Measurements from ENCODE around the gene NUP160. TPM values are rescaled to one million over a fixed set of nuclear protein-coding genes. Genes with fewer than 3 reads are reported as not detected.
"Not testable (repeated sequence)": the region's sequence is repeated elsewhere in the genome, so short reads cannot be mapped to it uniquely, and the experiment has no call there.

The NUP160 gene
- polyA plus RNA-seq, 3 donors = 10.6 to 15.7 (median 10.9) TPM

- no peak overlapping the region for H3K4me3 ChIP-seq (replicated peaks in 1 of 3; ENCODE audit: low read depth in 2 of 3, low read length in 3 of 3)
- H3K36me3 ChIP-seq (replicated peaks in 1 of 2; ENCODE audit: control insufficient read depth in 1 of 2, insufficient read depth in 2 of 2, low read length in 2 of 2) = no peaks in the 10 kb centered on the region
- H4K20me1 ChIP-seq (ENCODE audit: insufficient read depth, low read length) = no peaks in the 10 kb centered on the region
- H3K79me2 ChIP-seq (ENCODE audit: insufficient read depth, low read length) = no peaks in the 10 kb centered on the region
- H3K4me3 Mint-ChIP-seq = no peak overlapping the region
- H3K27ac Mint-ChIP-seq = no peak overlapping the region
- peaks cover 0 to 4% (median 3%) of the 10 kb centered on the region in 3 donors for H3K27me3 Mint-ChIP-seq (ENCODE audit: low read depth in 3 of 3)
- H3K4me2 ChIP-seq (replicated peaks; ENCODE audit: extremely low read depth, low read length, poor library complexity, severe bottlenecking) = no peak overlapping the region
- no peak overlapping the region for H3K9ac ChIP-seq (ENCODE audit: insufficient read depth, low read length, poor library complexity, severe bottlenecking)
- no peak overlapping the region for H2AFZ ChIP-seq (ENCODE audit: insufficient read depth, low read depth, low read length, poor library complexity, severe bottlenecking)
- H3K4me1 ChIP-seq (ENCODE audit: control insufficient read depth in 1 of 2, insufficient read depth in 2 of 2, low read length in 2 of 2) = no peaks in the 10 kb centered on the region
- H3K4me1 Mint-ChIP-seq = peaks cover 4% of the 10 kb centered on the region
- no peak for TF ChIP-seq CTCF (IDR thresholded peaks at IDR 0.05)
- H3K36me3 Mint-ChIP-seq = no peaks in the 10 kb centered on the region
- peaks cover 2 to 8% (median 7%) of the 10 kb centered on the region in 7 donors for H3K9me3 Mint-ChIP-seq
- H3K27me3 ChIP-seq (ENCODE audit: control insufficient read depth in 2 of 2, insufficient read depth in 2 of 2, low read length in 2 of 2) = no peaks in the 10 kb centered on the region
- H3K27ac ChIP-seq (ENCODE audit: low read depth in 1 of 2, low read length in 2 of 2) = no peak overlapping the region
- no peak for DNase-seq
- no peaks in the 10 kb centered on the region for H3K9me3 ChIP-seq (replicated peaks in 1 of 2; ENCODE audit: control insufficient read depth in 1 of 2, insufficient read depth in 1 of 2, low read length in 2 of 2)
- intact Hi-C loops (cut with micrococcal nuclease) = no loop called here
- no CpG with 5 or more reads among the region's 7 CpGs for WGBS (ENCODE audit: insufficient coverage)
These were observed 48.0 kb upstream of the NUP160 start for GRCh38 chr11:47896199-47896598.

GRCh38 chr11:47895035-47895434, 46.9 kb upstream of the NUP160 start:
- H3K9me3 Mint-ChIP-seq = peaks cover 2 to 8% (median 7%) of the 10 kb centered on the region in 7 donors
- no peak overlapping the region for H3K4me2 ChIP-seq (replicated peaks; ENCODE audit: extremely low read depth, low read length, poor library complexity, severe bottlenecking)
- H3K27me3 Mint-ChIP-seq (ENCODE audit: low read depth in 3 of 3) = peaks cover 0 to 4% (median 3%) of the 10 kb centered on the region in 3 donors
- no peaks in the 10 kb centered on the region for H3K27me3 ChIP-seq (ENCODE audit: control insufficient read depth in 2 of 2, insufficient read depth in 2 of 2, low read length in 2 of 2)
- no peak overlapping the region for H3K4me3 ChIP-seq (replicated peaks in 1 of 3; ENCODE audit: low read depth in 2 of 3, low read length in 3 of 3)
- H4K20me1 ChIP-seq (ENCODE audit: insufficient read depth, low read length) = no peaks in the 10 kb centered on the region
- H3K27ac ChIP-seq (ENCODE audit: low read depth in 1 of 2, low read length in 2 of 2) = no peak overlapping the region
- no peak for TF ChIP-seq CTCF (IDR thresholded peaks at IDR 0.05)
- peaks cover 2% of the 10 kb centered on the region for H3K4me1 Mint-ChIP-seq
- no peak overlapping the region for H3K4me3 Mint-ChIP-seq
- H3K36me3 ChIP-seq (replicated peaks in 1 of 2; ENCODE audit: control insufficient read depth in 1 of 2, insufficient read depth in 2 of 2, low read length in 2 of 2) = no peaks in the 10 kb centered on the region
- no peaks in the 10 kb centered on the region for H3K4me1 ChIP-seq (ENCODE audit: control insufficient read depth in 1 of 2, insufficient read depth in 2 of 2, low read length in 2 of 2)
- H3K9me3 ChIP-seq (replicated peaks in 1 of 2; ENCODE audit: control insufficient read depth in 1 of 2, insufficient read depth in 1 of 2, low read length in 2 of 2) = no peaks in the 10 kb centered on the region
- no peaks in the 10 kb centered on the region for H3K36me3 Mint-ChIP-seq
- no peaks in the 10 kb centered on the region for H3K79me2 ChIP-seq (ENCODE audit: insufficient read depth, low read length)
- intact Hi-C loops (cut with micrococcal nuclease) = no loop called here
- DNase-seq = no peak
- H2AFZ ChIP-seq (ENCODE audit: insufficient read depth, low read depth, low read length, poor library complexity, severe bottlenecking) = no peak overlapping the region
- WGBS (ENCODE audit: insufficient coverage) = no CpG with 5 or more reads among the region's 2 CpGs
- no peak overlapping the region for H3K9ac ChIP-seq (ENCODE audit: insufficient read depth, low read length, poor library complexity, severe bottlenecking)
- H3K27ac Mint-ChIP-seq = no peak overlapping the region

GRCh38 chr11:47892546-47893276, 44.6 kb upstream of the NUP160 start:
- 97% methylated on average over 23 of the region's 57 CpGs for WGBS (ENCODE audit: insufficient coverage)
- H3K4me2 ChIP-seq (replicated peaks; ENCODE audit: extremely low read depth, low read length, poor library complexity, severe bottlenecking); H3K27ac Mint-ChIP-seq: not testable (repeated sequence)

More at GRCh38 chr11:47892546-47893276, 44.6 kb upstream of the NUP160 start:
- H3K4me1 ChIP-seq (ENCODE audit: control insufficient read depth in 1 of 2, insufficient read depth in 2 of 2, low read length in 2 of 2); H3K79me2 ChIP-seq (ENCODE audit: insufficient read depth, low read length); H3K9me3 ChIP-seq (replicated peaks in 1 of 2; ENCODE audit: control insufficient read depth in 1 of 2, insufficient read depth in 1 of 2, low read length in 2 of 2); H3K4me1 Mint-ChIP-seq; H3K9ac ChIP-seq (ENCODE audit: insufficient read depth, low read length, poor library complexity, severe bottlenecking); H2AFZ ChIP-seq (ENCODE audit: insufficient read depth, low read depth, low read length, poor library complexity, severe bottlenecking); H3K4me3 ChIP-seq (replicated peaks in 1 of 3; ENCODE audit: low read depth in 2 of 3, low read length in 3 of 3); DNase-seq; intact Hi-C loops (cut with micrococcal nuclease); H3K27ac ChIP-seq (ENCODE audit: low read depth in 1 of 2, low read length in 2 of 2); H3K27me3 ChIP-seq (ENCODE audit: control insufficient read depth in 2 of 2, insufficient read depth in 2 of 2, low read length in 2 of 2); H3K4me3 Mint-ChIP-seq; H3K36me3 Mint-ChIP-seq; H3K27me3 Mint-ChIP-seq (ENCODE audit: low read depth in 3 of 3); H4K20me1 ChIP-seq (ENCODE audit: insufficient read depth, low read length); H3K36me3 ChIP-seq (replicated peaks in 1 of 2; ENCODE audit: control insufficient read depth in 1 of 2, insufficient read depth in 2 of 2, low read length in 2 of 2); H3K9me3 Mint-ChIP-seq: not testable (repeated sequence)
